Measurements from ENCODE around the gene STRAP. TPM values are rescaled to one million over a fixed set of nuclear protein-coding genes. Genes with fewer than 3 reads are reported as not detected.

STRAP gene
- total and polyA plus RNA-seq, 2 of the 8 experiments (the other 6 are each of a cell fraction or from before 2014, with no cell fraction given): 107 to 251 TPM

- no peak overlapping the region for H4K8ac ChIP-seq (ENCODE audit: extremely low read depth, insufficient read depth, low read length)
- no peak overlapping the region for H4K5ac ChIP-seq (ENCODE audit: insufficient read length, low read depth, low read length)
- H3K79me1 ChIP-seq (ENCODE audit: low read depth, low read length): no peaks in the 10 kb centered on the region
- no peak overlapping the region for H2BK20ac ChIP-seq (ENCODE audit: low read length)
- H3K27me3 ChIP-seq (replicated peaks in 1 of 4; ENCODE audit: control insufficient read depth in 3 of 4, extremely low read depth in 1 of 4, insufficient read depth in 3 of 4, low read length in 3 of 4): no peaks in the 10 kb centered on the region
- H3K18ac ChIP-seq (ENCODE audit: extremely low read depth, low read length): no peak overlapping the region
- POLR2A ChIA-PET (ENCODE audit: partially characterized antibody): interaction anchor here (0.8 to 2.6 kb wide), 2 partner anchors 14 to 22 kb away, joined by 3 to 6 read pairs; partner anchors contain the start of gene STRAP
- H4K91ac ChIP-seq (replicated peaks; ENCODE audit: insufficient read length, low read length): no peak overlapping the region
- no peak overlapping the region for H3K23ac ChIP-seq (ENCODE audit: insufficient read length)
- DNase-seq (ENCODE audit: low read depth in 1 of 2, low spot score in 2 of 2) (no peak), FAIRE-seq (no peak)
- peaks cover 0 to 3% (median 0%) of the 10 kb centered on the region in 4 experiments; a peak in 1 of 7 replicates for H3K4me1 ChIP-seq (replicated peaks in 1 of 4; ENCODE audit: control insufficient read depth in 3 of 4, insufficient read depth in 4 of 4, low read length in 3 of 4)
- no peak overlapping the region for H3K4me2 ChIP-seq (ENCODE audit: insufficient read depth in 1 of 2, low read depth in 2 of 2, low read length in 2 of 2)
- H2BK120ac ChIP-seq (replicated peaks; ENCODE audit: low read depth, low read length): no peak overlapping the region
- no peak overlapping the region for H3K27ac ChIP-seq (ENCODE audit: low read depth, low read length)
- H3K9ac ChIP-seq (replicated peaks in 1 of 4; ENCODE audit: extremely low read depth in 1 of 4, low read depth in 3 of 4, low read length in 3 of 4): no peak overlapping the region
- no peak for TF ChIP-seq RXRA (IDR thresholded peaks at IDR 0.05; ENCODE audit: insufficient read depth, low read depth, low read length)
- no peak for TF ChIP-seq POLR2AphosphoS5 (IDR thresholded peaks at IDR 0.05; ENCODE audit: low read depth, low read length)
- TF ChIP-seq ATF2 (IDR thresholded peaks at IDR 0.05; ENCODE audit: low read length): no peak
- no peak for TF ChIP-seq EZH2 (IDR thresholded peaks at IDR 0.05; ENCODE audit: low read depth, low read length, severe bottlenecking)
- TF ChIP-seq GTF2F1 (IDR thresholded peaks at IDR 0.05; ENCODE audit: borderline replicate concordance, low read depth, low read length): no peak
- H2BK5ac ChIP-seq (ENCODE audit: low read depth, low read length): no peak overlapping the region
- H3K9me3 ChIP-seq (ENCODE audit: insufficient read depth in 2 of 2, low read depth in 1 of 2, low read length in 1 of 2): no peaks in the 10 kb centered on the region
- H3K79me2 ChIP-seq (ENCODE audit: control insufficient read depth in 1 of 2, insufficient read depth in 2 of 2, low read length in 2 of 2): no peaks in the 10 kb centered on the region
- H3K14ac ChIP-seq (ENCODE audit: insufficient read length): no peak overlapping the region
- H2AFZ ChIP-seq (ENCODE audit: low read length): no peak overlapping the region
- H4K20me1 ChIP-seq (replicated peaks in 1 of 2; ENCODE audit: control insufficient read depth in 1 of 2, insufficient read depth in 2 of 2, low read length in 2 of 2): no peaks in the 10 kb centered on the region
- H3K4ac ChIP-seq (replicated peaks; ENCODE audit: insufficient read length, low read depth, low read length): no peak overlapping the region
- H3K4me3 ChIP-seq (ENCODE audit: extremely low read depth in 1 of 4, insufficient read depth in 2 of 4, low read depth in 3 of 4, low read length in 4 of 4): no peak overlapping the region
- H3K23me2 ChIP-seq (ENCODE audit: low read depth, low read length): no peaks in the 10 kb centered on the region
- no peak overlapping the region for H3K56ac ChIP-seq (replicated peaks; ENCODE audit: insufficient read length, low read depth, low read length)
- CTCF ChIA-PET (ENCODE audit: partially characterized antibody): interaction anchor here (1.3 kb wide), 1 partner anchor 10 kb away, joined by 7 read pairs; no protein-coding TSS in a partner anchor
- no peak overlapping the region for H2AK5ac ChIP-seq (ENCODE audit: low read depth, low read length)
- H2BK12ac ChIP-seq (ENCODE audit: low read depth, low read length): no peak overlapping the region
- H3K36me3 ChIP-seq (ENCODE audit: control insufficient read depth in 2 of 4, insufficient read depth in 4 of 4, low read length in 3 of 4): no peaks in the 10 kb centered on the region
- no peak overlapping the region for H2BK15ac ChIP-seq (ENCODE audit: low read length)
- 100% methylated on average over 3 of the region's 3 CpGs; no CpG with 5 or more reads in 1 of the 2 experiments for WGBS, 2 experiments (ENCODE audit: extremely low coverage in 1 of 2, insufficient coverage in 1 of 2, insufficient read length in 1 of 2, insufficient replicate concordance in 2 of 2, low coverage in 1 of 2, low lambda C conversion rate in 2 of 2, missing lambda C conversion rate in 1 of 2)
Measured at GRCh38 chr12:15868186-15868585, 14.0 kb upstream of the STRAP start.

All from H1 (cell line).